ENCODE data around the gene AK1. TPM values are rescaled to one million over a fixed set of nuclear protein-coding genes. Genes with fewer than 3 reads are reported as not detected.
"Not testable (repeated sequence)": the region's sequence is repeated elsewhere in the genome, so short reads cannot be mapped to it uniquely, and the experiment has no call there.

Gene AK1
- total RNA-seq, 1 experiment from 2014 or later: 39.2 TPM

GRCh38 chr9:127871531-127871930 lies 5.9 kb downstream of the AK1 start:
- ChIA-PET POLR2A (no interaction called here), CTCF (interaction anchor here (0.6 kb wide), 1 partner anchor 86 kb away, joined by 6 read pairs; the partner anchor contains the start of gene CDK9)
- no peaks in the 10 kb centered on the region for H3K9me3 ChIP-seq
- BruUV-seq (replicated peaks): no TSS peak
- Mint-ChIP-seq H3K27me3 (ENCODE audit: insufficient read depth, unreplicated experiment) (no peaks in the 10 kb centered on the region), H3K4me1 (ENCODE audit: low read depth, unreplicated experiment) (peaks cover 4% of the 10 kb centered on the region), H3K9me3 (ENCODE audit: unreplicated experiment) (no peaks in the 10 kb centered on the region), H3K4me3 (ENCODE audit: unreplicated experiment) (no peak overlapping the region), H3K27ac (ENCODE audit: unreplicated experiment) (no peak overlapping the region), H3K36me3 (ENCODE audit: insufficient read depth, unreplicated experiment) (no peaks in the 10 kb centered on the region)
- H3K36me3 ChIP-seq (ENCODE audit: control insufficient read depth, insufficient read depth, low read length): no peaks in the 10 kb centered on the region
- no peaks in the 10 kb centered on the region for H3K27me3 ChIP-seq (replicated peaks; ENCODE audit: control insufficient read depth, insufficient read depth, low read length)
- H3K4me1 ChIP-seq: no peaks in the 10 kb centered on the region
- no peak for TF ChIP-seq CTCF (IDR thresholded peaks at IDR 0.05; ENCODE audit: insufficient read depth in 1 of 2, low read depth in 1 of 2, low read length in 1 of 2, severe bottlenecking in 1 of 2, unreplicated experiment in 1 of 2)
- DNase-seq: no peak
- intact Hi-C loops (cut with micrococcal nuclease; ENCODE audit: unreplicated experiment): loop anchor here (2.0 to 5.0 kb wide), 3 partner anchors 46 to 281 kb away; partner anchors contain the start of genes FPGS and ST6GALNAC4
- H3K4me3 ChIP-seq (ENCODE audit: low read depth, low read length): no peak overlapping the region

- Histone ChIP-seq H3K9me3 (no peaks in the 10 kb centered on the region), H3K4me3 (ENCODE audit: low read depth, low read length) (no peak overlapping the region), H3K27me3 (replicated peaks; ENCODE audit: control insufficient read depth, insufficient read depth, low read length) (no peaks in the 10 kb centered on the region), H3K4me1 (no peaks in the 10 kb centered on the region), H3K36me3 (ENCODE audit: control insufficient read depth, insufficient read depth, low read length) (no peaks in the 10 kb centered on the region)
- peaks cover 1% of the 10 kb centered on the region for H3K36me3 Mint-ChIP-seq (ENCODE audit: insufficient read depth, unreplicated experiment)
- no peak for DNase-seq
- no peak for TF ChIP-seq CTCF (IDR thresholded peaks at IDR 0.05; ENCODE audit: insufficient read depth in 1 of 2, low read depth in 1 of 2, low read length in 1 of 2, severe bottlenecking in 1 of 2, unreplicated experiment in 1 of 2)
- intact Hi-C loops (cut with micrococcal nuclease; ENCODE audit: unreplicated experiment): loop anchor here (1.0 to 5.0 kb wide), 5 partner anchors 46 to 280 kb away; partner anchors contain the start of genes CDK9, FPGS, ST6GALNAC4 and TOR2A
- H3K4me3 Mint-ChIP-seq (ENCODE audit: unreplicated experiment): no peak overlapping the region
- ChIA-PET CTCF (interaction anchor here (0.6 to 2.6 kb wide), 3 partner anchors 26 to 136 kb away, joined by 5 to 37 read pairs (median 6); partner anchors contain the start of genes CDK9 and TOR2A), POLR2A (no interaction called here)
- H3K27me3 Mint-ChIP-seq (ENCODE audit: insufficient read depth, unreplicated experiment): no peaks in the 10 kb centered on the region
- no peak overlapping the region for H3K27ac Mint-ChIP-seq (ENCODE audit: unreplicated experiment)
- no TSS peak for BruUV-seq (replicated peaks)
- peaks cover 4% of the 10 kb centered on the region for H3K4me1 Mint-ChIP-seq (ENCODE audit: low read depth, unreplicated experiment)
- H3K9me3 Mint-ChIP-seq (ENCODE audit: unreplicated experiment): no peaks in the 10 kb centered on the region
Observed at GRCh38 chr9:127870887-127871286, 6.6 kb downstream of the AK1 start.

GRCh38 chr9:127870153-127870491 lies 7.4 kb downstream of the AK1 start:
- H3K4me1 Mint-ChIP-seq (ENCODE audit: low read depth, unreplicated experiment); H3K9me3 ChIP-seq; H3K4me3 ChIP-seq (ENCODE audit: low read depth, low read length); DNase-seq; H3K27ac Mint-ChIP-seq (ENCODE audit: unreplicated experiment); H3K36me3 ChIP-seq (ENCODE audit: control insufficient read depth, insufficient read depth, low read length); H3K9me3 Mint-ChIP-seq (ENCODE audit: unreplicated experiment); H3K27me3 Mint-ChIP-seq (ENCODE audit: insufficient read depth, unreplicated experiment); H3K27me3 ChIP-seq (replicated peaks; ENCODE audit: control insufficient read depth, insufficient read depth, low read length); BruUV-seq (replicated peaks); H3K4me3 Mint-ChIP-seq (ENCODE audit: unreplicated experiment); H3K36me3 Mint-ChIP-seq (ENCODE audit: insufficient read depth, unreplicated experiment); H3K4me1 ChIP-seq: not testable (repeated sequence)
- ChIA-PET POLR2A (interaction anchor here (0.6 kb wide), 1 partner anchor 419 kb away, joined by 3 read pairs; the partner anchor contains the start of gene LRSAM1), CTCF (interaction anchor here (0.5 to 2.6 kb wide), 20 partner anchors 25 to 281 kb away, joined by 3 to 37 read pairs (median 5); partner anchors contain the start of genes FPGS, ST6GALNAC4 and TOR2A)
- intact Hi-C loops (cut with micrococcal nuclease; ENCODE audit: unreplicated experiment): loop anchor here (1.0 to 5.0 kb wide), 5 partner anchors 47 to 279 kb away; partner anchors contain the start of genes CDK9, FPGS, ST6GALNAC4 and TOR2A
